Measurements from ENCODE around the gene PREP.
"Not testable (repeated sequence)": the region's sequence is repeated elsewhere in the genome, so short reads cannot be mapped to it uniquely, and the experiment has no call there.

The PREP gene

GRCh38 chr6:105259913-105260889, 142.7 kb downstream of the PREP start:
- DNase-seq, result no peak

- DNase-seq, result no peak
These were observed 144.1 kb downstream of the PREP start for GRCh38 chr6:105258816-105259215.

GRCh38 chr6:105257340-105257739, 145.5 kb downstream of the PREP start:
- DNase-seq, result no peak

GRCh38 chr6:105256619-105257018, 146.3 kb downstream of the PREP start:
- DNase-seq, result no peak

- no peak for DNase-seq
These were observed 149.1 kb downstream of the PREP start for GRCh38 chr6:105253787-105254186.

GRCh38 chr6:105251689-105252088, 151.2 kb downstream of the PREP start:
- no peak for DNase-seq

- no peak for DNase-seq
These were observed 152.3 kb downstream of the PREP start for GRCh38 chr6:105250533-105250932.

- no peak for DNase-seq
These were observed 159.4 kb downstream of the PREP start for GRCh38 chr6:105243487-105243886.

- DNase-seq, result no peak
These were observed 167.7 kb downstream of the PREP start for GRCh38 chr6:105235155-105235554.

- not testable (repeated sequence) for DNase-seq
These were observed 171.1 kb downstream of the PREP start for GRCh38 chr6:105231771-105232170.

Data from CD4-positive, alpha-beta T cell treated with Interleukin-12 subunit alpha and Interleukin-12 subunit beta, for 1 hour (primary cell).